ENCODE measurements around the gene FAM120AOS.

The FAM120AOS gene

DNA sequence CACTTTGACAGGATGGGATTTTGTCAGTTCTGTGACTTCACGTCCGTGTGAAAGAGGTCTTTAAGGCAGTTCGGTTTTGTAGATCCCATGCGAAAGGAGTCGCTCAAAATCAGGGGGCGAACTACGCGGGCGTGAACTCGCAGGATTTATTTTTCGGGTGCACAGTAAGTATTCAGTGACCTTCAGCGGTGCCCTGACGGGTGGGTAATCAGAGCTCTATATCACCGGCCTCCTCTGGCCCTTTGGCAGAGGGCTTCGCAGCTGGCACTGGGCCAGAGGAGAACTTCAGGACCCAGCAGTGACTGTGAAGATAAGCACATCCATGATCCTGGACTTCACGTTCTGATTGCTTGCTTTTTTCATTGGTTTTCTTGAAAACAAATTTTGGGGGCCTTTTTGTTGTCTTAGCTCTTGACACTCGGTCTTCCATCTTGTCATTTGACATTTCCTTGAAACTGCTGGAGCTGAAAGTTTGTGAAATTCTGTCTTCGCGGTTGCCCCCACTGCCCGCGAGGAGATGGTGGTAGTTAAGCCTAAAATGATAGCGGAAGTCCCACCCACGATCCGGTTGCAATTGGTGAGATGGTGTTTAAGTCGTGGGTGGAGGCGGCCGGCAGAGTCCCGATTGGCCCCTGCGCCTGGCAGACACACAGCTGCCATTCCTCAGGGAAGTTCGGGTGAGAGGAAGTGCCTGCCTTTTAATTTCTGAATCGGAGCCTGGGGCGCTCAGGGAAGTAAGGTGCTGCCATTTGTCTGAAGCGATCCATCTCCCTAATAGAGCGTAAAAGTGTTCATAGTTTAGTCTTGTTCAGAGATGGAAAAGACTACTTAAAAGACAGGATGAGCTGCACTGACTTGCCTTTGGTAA is at the start of gene FAM120AOS:
Gene FAM120AOS, minus strand, starts transcription at position 535 of the 868 bp plus-strand sequence. CDS start 872 bp downstream, outside the sequence.
- peak; percentile 81 for DNase-seq

DNA sequence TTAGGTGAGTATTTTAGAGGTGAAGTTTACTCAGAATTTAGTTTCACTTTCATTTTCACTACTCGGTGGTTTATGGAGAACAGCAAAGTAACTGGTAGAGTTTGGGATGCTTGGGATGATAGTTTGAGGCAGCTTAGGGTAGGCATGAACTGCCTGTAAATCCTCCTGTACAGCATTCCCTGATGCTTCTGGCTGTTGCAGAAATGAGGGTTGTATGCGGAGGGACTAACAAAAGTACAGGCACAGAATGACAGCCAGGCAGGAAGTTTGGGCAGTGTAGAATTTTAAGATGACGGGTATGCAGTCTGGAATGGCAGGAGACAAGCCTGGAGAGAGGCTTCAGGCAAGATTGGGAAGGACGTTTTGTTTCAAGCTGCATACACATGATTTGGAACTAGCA is 48.0 kb upstream of the FAM120AOS start:
- no peak for DNase-seq

DNA sequence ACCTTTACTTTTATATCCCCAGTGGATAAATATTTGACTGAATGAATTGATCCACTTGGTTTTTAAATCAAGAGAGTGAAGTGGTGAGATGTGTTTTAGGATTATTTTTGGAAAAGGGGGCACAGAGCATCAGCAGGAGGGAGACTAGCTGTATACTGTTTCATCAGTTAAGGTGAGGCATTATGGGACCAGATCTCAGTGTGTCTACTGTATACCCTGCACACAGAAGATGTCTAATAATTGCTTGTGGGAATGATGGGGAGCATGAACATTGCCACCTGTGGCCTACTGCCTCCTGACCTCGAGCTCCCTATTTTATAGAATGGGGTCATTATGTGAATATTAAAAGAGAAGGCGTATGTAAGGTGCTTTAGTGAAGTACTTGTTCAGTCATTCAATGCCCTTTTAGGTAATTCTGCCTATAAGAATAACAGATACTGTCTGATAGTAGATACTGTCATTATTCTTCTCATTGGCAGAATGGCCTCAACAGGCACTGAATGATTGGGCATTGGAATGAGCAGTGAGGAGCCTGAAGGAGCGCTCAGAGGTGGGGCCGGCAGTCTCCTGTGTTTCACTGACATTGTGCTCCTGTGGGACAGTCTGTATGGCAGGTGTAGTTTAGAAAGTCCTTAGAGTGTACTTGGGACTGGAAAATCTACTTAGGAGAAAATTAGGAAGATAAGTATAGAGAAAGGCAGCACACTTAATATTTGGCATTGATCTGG is 47.4 kb upstream of the FAM120AOS start:
- no peak for DNase-seq

DNA sequence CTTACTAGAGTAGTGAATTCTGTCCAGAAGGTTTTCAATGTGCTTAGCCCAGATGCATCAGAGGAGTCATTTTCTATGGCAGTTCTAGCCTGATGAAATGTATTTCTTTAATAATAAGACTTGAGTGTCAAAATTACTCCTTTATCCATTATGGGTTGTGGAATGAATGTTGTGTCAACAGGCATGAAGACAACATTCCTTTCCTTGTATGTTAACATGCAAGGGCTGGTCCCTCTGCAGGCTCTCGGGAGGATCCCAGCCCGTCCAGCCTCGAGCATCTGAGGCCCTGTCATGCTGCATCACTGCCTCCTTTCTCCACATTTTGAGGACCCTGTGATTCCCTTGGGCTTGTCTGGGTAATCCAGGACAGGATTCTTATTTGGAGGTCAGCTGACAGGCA is 42.9 kb upstream of the FAM120AOS start:
- DNase-seq = no peak

DNA sequence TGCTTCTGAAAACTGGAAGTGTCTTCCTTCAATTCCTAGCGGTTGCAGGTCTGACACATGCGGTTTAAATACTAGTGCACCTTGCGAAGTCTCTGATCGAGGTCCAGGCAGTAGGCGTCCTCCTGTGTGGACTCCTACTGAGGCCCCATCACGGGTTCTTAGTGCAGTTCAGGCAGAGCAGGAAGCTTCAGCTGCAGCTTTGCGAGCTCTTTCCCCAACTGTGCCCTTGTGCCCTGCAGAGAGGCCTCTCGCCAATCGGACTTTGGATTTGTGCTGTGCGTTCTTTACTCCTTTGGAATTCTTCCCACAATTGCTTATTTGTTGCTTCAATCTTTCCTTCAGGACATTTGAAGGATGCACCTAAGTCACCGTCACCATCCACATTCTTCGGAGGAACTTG is 40.6 kb upstream of the FAM120AOS start:
- DNase-seq = no peak

DNA sequence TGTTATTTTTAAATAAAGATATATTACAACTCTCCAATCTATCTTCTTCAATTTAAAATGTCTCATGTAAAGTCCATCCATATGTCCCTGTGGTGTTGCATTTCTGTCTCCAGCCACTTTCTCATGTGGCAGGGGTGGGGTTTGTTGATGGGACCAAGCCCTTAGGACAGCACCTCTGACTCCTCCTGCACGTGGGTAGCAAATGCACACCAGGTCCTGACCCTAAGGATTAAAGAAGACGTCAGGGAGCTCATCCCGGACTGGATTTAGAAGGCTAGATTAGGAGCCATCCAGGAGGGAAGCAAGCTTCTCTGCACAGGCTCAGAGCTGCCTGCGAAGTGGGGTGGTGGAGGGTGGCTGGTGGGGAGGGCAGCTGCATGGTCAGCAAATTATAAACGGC is 38.9 kb upstream of the FAM120AOS start:
- DNase-seq = no peak

DNA sequence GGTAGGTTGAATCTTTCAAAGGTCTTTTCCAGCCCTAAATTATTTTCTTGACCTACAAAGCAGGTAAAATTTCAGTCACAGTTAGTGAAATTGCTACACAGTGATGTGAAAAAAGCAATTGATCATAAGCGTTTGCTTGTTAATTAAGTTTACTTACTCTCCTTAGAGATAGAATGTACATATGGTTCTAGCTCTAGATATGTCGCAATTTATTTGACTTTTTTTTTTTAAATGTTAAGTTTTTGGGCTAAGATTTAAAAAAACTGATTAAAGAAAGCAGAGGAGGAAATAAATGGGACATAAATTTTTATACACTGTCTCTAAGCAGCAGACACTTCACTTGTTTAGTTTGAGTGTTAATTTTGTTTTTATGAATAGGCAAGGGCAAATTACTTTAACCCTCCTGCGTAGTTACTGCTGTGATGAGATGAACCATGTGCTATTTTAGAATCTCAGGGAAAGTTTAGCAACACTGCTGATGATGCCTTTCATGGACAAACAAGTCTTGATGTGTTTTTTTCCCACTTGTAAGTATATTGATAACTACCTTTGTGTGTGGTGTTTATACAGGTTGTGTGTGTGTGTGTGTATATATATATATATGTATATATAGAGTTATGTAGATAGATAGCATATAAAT is 38.3 kb upstream of the FAM120AOS start:
- DNase-seq = no peak

DNA sequence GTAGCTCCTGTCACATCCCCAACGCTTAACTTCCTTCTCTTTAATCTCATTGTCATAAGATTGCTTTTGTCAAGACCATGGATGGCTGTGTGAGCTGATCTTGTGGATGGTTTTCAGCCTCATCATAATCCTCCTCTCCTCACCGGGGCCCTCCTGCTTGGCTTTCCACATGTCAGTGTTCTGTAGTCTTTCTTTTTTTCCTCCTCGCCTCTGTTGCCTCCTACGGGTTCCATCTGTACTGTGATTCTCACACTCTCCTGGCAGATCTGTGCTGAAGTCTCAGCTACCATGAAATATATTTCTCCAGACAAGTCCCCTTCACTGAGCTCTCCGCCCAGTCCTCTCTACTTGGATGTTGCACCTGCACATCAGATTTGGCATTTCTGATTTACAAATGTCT is 34.9 kb upstream of the FAM120AOS start:
- no peak for DNase-seq

DNA sequence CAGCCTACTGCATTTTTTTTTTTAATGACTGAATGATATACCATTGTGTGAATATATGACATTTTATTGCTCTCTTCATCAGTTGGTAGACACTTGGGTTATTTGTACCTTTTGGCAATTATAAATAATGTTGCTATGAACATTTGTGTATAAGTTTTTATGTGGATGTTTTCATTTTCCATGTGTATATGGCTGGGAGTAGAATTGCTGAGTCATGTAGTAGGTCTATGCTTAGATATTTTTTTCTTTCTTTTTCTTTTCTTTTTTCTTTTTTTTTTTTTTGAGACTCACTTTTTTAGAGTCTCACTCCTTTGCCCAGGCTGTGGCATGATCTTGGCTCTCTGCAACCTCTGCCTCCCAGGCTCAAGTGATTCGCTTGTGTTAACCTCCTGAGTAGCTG is 32.9 kb upstream of the FAM120AOS start:
- no peak for DNase-seq

DNA sequence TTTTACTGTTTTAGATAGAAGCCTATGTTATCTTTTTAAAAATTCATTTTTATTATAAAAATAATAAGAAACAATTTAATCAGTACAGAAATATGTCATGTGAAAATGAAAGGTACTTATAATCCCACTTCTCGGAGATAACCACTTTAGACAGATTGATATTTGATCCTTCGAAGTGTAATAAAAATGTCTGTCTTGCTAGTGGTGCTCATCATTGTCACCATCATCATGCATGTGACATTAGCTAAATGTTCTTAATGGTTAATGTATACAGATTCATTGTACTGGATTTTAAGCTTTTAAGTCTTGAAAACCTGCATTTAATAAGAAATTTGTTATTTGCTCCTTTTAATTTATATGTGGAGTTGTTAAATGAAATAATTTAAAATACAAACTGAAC is 30.1 kb upstream of the FAM120AOS start:
- no peak for DNase-seq

DNA sequence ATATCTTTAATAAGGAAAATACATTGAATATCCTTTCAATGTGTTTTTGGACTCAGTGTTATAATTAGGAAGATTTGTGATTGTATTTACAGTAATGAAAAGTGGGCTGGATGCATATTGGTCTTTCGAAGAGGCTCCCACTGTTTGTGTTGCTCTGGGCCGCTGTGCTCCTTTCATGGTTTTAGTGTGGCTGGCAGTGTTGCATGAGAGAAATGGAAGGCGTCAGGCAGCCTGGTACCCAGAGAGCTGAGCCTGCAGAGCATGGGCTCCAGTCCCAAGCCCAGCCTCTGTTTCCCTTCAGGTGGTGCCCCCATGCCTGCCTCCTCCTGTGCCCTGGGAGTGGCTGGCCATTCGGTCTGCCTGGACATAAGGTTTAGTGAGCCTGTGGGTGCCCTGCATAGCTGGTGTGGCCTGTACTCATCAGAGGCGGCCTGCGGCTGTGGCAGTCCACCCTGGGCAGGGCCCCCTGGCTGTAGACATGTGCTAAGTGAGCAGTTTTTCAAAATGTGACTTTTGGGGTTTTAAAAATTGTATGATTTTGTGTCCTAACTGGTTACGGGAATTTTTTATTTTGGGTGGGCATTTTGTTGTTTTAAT is 27.4 kb upstream of the FAM120AOS start:
- no peak for DNase-seq

DNA sequence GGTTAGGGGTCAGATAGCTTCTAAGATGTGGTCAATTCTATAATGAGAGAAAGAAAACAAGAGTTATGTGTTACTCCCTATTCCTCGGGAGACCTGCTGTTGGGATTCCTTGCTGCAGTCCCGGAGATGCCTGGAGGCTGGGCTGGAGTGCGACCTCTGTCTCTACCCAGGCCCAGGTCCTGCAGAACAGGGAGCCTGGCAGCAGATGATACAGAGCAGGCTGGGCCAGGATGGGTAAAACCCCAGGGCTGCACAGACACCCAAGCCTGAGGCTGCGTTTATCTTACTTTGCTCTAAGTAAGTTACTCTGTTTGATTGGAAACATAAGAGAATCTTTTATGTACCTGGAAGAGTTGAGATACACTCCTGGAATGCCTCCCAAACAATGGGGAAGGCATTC is 26.9 kb upstream of the FAM120AOS start:
- DNase-seq = no peak

DNA sequence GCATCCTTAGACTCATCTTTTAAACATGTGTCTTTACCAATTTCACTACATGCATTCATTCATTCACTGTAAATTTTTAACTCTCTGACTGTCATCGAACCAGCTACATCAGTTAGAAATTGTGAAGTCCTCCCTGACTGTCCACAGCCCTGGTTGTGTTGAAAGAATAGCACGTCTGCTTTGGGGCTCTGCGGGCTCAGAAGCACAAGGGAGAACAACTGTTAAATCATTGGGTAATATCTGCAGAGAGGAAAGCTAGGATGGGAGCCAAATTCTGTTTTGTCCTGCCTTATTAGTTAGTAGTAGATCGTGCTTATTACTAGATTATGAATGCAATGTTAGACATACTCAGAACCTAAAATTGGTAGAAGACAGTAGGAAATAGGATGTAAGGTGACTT is 26.3 kb upstream of the FAM120AOS start:
- DNase-seq = no peak

DNA sequence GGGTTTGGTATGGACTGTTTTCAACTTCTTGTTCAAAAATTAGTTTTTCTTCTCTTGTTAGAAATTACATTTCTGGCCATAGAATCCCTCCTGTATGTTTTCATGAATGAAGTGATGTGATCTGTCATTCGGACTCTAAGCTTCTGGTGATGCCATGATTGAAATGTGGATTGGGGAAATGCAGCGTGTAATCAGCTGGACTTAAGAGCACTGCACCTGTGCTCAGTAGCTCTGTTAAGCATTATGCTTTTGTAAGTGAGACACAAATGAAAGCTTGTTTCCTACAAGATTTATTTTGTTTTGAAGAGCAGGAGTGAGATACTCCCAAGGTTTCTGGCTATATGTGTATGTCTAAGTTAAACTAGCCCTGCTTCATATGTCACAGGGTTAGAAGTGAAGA is 24.0 kb upstream of the FAM120AOS start:
- no peak for DNase-seq

DNA sequence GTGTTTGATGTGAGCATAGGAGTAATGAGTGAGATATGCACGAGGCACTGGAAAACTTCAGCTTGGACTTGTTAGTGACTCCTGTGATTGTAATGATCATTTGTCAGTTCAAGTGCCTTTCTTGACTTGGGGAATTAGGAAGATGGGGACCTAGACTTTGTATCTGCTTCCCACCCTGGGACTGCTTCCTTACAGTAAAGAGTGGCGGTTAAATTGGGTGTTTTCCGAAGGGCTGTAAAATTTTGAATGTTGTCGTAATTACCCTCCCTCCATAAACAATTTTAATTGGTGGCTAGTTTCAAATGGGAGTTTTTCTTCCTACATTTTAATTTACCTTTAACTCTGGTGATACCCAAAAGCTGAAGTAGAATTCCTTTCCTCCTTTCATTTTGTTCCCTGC is 23.5 kb upstream of the FAM120AOS start:
- DNase-seq = no peak

DNA sequence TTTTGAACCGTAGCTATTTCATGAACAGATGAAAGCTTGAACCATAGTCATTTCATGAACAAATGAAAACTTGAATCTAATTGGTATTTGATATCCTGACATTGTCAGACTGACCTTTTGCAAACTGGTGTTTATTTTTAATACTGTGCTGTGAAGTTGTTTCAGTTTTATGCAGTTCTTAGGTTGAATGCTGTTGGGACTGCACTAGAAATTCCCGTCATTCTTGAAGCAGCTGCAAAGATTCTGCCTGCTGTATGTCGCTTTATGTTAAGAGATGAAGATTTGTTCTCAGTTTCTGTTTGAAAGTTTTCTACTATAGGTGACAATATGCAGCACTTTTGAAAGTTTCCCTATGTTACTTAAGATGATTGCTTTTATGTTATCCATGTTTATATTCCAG is 22.5 kb upstream of the FAM120AOS start:
- DNase-seq = no peak

DNA sequence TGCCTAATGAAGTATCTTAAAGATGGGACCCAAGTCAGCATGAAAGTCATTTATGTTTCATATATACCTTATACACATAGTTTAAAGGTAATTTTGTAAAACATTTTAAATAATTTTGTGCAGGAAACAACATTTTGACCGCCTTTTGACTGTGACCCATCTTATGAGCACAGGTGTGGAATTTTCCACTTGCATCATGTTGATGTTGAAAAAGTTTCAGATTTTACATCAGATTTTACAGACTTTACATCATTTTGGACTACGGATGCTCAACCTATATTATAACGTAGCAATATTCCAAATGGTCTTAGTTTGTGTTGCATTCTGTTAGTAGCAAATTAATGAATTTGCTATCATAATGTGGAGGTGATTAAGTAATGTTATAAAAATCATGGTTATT is 21.7 kb upstream of the FAM120AOS start:
- DNase-seq = no peak

DNA sequence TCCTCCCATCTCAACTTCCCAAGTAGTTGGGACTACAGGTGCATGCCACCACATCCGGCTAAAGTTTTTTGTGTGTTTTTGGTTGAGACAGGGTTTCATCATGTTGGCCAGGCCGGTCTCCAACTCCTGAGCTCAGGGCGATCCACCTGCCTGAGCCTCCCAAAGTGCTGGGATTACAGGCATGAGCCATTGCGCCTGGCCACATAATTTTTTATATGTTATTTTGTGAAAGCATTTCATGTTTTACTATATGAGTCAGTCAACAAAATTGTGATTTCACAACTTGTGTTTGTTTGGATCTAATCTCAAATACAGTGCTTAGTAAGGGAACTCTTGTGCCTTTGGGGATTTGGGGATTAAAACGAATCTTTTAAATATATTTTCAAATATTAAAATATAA is 20.0 kb upstream of the FAM120AOS start:
- no peak for DNase-seq

DNA sequence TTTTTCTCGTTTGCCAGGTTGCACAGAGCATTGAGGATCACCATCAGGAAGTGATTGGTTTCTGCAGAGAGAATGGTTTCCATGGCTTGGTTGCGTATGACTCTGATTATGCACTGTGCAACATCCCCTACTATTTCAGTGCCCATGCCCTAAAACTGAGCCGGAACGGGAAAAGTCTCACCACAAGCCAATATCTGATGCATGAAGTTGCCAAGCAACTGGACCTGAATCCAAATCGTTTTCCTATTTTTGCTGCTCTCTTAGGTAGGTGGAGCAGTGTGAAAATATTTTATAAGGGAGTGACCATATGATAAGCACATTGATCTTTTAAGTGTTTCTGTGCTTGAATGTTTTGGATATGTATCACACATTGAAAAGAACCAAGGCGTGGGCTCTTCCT is 17.7 kb upstream of the FAM120AOS start:
- DNase-seq = no peak

DNA sequence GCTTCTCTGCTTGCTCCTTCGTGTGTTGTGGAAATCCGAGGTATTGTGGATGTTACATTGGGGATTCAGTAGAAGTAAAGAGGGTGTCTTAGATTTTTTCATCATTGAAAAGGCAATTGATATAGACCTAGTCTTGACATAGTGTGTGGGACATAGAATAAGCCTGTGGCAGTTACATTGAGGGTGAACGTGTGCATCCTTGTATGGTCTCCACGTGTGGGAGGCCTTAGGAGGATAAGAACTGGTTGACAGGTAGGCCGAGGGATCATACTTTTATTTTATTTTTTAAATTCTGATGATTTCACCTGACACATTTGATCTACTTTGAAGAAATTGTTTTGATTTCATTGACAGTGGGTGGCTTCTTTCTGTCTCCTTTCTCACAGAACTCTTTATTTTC is 17.0 kb upstream of the FAM120AOS start:
- DNase-seq = no peak

DNA sequence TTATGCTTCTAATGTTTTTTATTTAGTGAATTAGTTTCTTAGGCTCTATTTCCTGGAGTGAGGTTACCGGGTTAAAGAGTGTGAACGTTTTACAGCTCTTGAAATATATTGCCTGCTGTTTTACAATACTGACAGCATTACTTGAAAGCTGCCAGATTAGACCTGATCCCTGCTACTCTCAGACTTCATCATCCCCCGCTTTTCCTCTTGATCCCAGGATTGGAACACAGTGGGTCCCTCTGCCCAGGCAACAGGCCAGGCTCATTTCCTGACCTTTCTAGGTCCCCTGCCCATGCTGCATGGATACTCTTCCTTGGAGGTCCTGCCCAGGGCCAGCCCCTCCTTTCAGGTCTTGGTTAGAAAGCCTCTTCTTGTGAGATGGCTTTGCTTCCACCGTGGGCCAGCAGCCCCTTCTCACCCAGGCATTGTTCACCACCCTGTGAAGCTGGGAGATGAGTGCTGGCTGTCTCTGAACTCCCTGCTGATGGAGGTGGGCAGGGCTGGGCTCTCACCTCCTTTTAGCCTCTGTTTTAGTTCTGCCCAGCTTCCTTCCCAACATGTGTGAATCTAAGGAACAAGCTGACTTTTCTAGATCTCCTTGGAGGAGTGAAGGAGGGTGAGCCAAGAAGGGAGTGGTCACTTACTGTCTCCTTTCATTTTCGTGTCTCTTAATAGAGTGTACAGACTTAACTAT is 15.5 kb upstream of the FAM120AOS start:
- DNase-seq = no peak

DNA sequence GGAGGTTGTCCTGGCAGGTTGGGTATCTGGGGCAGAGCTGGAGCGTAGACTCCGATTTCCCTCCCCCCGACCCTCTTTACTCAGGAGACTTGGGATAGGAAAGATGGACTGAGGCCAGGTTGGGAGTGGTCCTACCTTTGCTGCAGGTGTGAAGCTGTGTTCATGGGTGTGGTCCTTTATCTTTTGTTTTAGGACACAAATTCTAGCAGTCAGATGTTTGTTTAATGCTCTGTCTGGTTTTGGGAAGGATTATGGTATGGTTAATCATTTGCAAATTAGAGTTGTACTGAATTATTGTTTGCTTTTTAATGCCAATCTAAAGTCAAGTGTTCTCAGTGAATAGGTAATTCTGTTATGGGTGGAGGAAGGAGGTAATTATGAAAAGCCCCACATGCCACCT is 14.1 kb upstream of the FAM120AOS start:
- no peak for DNase-seq

DNA sequence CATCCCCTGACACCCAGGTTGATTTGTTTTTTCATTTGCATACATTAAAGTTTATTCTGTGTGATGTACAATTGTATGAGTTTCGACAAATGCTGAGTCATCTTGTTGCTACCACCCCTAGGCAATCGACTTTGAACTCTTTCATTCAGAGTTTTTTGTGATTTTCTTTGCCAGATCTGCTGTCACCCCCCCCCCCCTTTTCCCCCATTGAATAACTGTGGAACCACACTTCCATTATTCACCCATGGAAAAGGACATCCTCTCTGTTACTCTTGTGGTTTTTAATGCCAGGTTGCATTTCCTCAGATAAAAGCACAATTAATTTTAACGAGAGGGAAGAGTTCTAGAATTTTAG is 13.7 kb upstream of the FAM120AOS start:
- no peak for DNase-seq
